ENCODE data around the gene DIO2. TPM values are rescaled to one million over a fixed set of nuclear protein-coding genes. Genes with fewer than 3 reads are reported as not detected.

Gene DIO2
- polyA plus RNA-seq, 1 donor (not counting 4 experiments of a cell fraction or from before 2014, with no cell fraction given), result 0.22 TPM

DNA sequence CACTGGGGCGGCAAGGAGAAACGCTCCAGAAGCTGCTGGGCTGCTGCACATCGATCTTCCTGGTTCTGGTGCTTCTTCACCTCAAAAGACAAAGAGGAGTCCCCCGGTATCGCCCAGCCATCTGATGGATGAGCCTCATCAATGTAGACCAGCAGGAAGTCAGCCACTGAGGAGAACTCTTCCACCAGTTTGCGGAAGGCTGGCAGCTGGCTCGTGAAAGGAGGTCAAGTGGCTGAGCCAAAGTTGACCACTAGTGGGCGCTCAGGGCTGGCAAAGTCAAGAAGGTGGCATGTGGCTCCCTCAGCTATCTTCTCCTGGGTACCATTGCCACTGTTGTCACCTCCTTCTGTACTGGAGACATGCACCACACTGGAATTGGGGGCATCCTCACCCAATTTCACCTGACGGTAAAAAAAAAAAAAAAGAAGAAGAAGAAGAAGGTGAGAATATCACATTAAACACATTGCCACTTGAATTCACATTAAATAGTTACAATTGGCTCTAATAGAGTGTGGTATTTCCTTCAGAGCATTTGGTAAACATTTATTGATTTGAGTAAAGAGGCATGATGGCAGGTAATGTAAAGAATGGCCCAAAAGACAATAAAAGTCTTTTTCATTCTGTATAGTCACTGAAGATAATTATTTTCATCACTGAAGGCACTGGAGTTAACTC, 8.3 kb downstream of the DIO2 start:
- Histone ChIP-seq H3K4me3 (ENCODE audit: control insufficient read depth in 2 of 3, extremely low read depth in 1 of 3, insufficient read depth in 2 of 3, low read depth in 1 of 3, low read length in 3 of 3) (no peak overlapping the region), H3K9me3 (ENCODE audit: control insufficient read depth, low read depth, low read length) (no peaks in the 10 kb centered on the region), H3K27me3 (ENCODE audit: control insufficient read depth, extremely low read depth, insufficient read depth, low read length) (no peaks in the 10 kb centered on the region), H2AFZ (ENCODE audit: control insufficient read depth, low read length) (no peak overlapping the region), H3K9ac (ENCODE audit: control insufficient read depth, extremely low read depth, insufficient read depth, low read length) (no peak overlapping the region), H3K4me1 (ENCODE audit: control insufficient read depth, extremely low read depth, insufficient read depth, low read length) (no peaks in the 10 kb centered on the region), H3K36me3 (ENCODE audit: control insufficient read depth in 2 of 2, extremely low read depth in 1 of 2, insufficient read depth in 2 of 2, low read length in 2 of 2) (no peaks in the 10 kb centered on the region), H3K27ac (ENCODE audit: control insufficient read depth, insufficient read depth, low read length) (no peak overlapping the region), H3K9me1 (ENCODE audit: control insufficient read depth, extremely low read depth, insufficient read depth, low read length) (no peaks in the 10 kb centered on the region), H4K20me1 (ENCODE audit: control insufficient read depth, extremely low read depth, insufficient read depth, low read length) (no peaks in the 10 kb centered on the region), H3K4me2 (ENCODE audit: control insufficient read depth, extremely low read depth, insufficient read depth, low read depth, low read length) (no peak overlapping the region), H3K79me2 (ENCODE audit: control insufficient read depth, insufficient read depth, low read length) (no peaks in the 10 kb centered on the region)
- TF ChIP-seq, protein P1, sequence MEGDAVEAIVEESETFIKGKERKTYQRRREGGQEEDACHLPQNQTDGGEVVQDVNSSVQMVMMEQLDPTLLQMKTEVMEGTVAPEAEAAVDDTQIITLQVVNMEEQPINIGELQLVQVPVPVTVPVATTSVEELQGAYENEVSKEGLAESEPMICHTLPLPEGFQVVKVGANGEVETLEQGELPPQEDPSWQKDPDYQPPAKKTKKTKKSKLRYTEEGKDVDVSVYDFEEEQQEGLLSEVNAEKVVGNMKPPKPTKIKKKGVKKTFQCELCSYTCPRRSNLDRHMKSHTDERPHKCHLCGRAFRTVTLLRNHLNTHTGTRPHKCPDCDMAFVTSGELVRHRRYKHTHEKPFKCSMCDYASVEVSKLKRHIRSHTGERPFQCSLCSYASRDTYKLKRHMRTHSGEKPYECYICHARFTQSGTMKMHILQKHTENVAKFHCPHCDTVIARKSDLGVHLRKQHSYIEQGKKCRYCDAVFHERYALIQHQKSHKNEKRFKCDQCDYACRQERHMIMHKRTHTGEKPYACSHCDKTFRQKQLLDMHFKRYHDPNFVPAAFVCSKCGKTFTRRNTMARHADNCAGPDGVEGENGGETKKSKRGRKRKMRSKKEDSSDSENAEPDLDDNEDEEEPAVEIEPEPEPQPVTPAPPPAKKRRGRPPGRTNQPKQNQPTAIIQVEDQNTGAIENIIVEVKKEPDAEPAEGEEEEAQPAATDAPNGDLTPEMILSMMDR (optimal IDR thresholded peaks at IDR 0.05 in 1 of 3, IDR thresholded peaks at IDR 0.05 in 1 of 3, conservative IDR thresholded peaks at IDR 0.05 in 1 of 3; ENCODE audit: extremely low read depth in 1 of 3, insufficient read depth in 2 of 3, low read length in 3 of 3), result peak; percentile 51 to 67 (median 52)
- no peak for TF ChIP-seq EZH2 (IDR thresholded peaks at IDR 0.05; ENCODE audit: low read length)
- DNase-seq (ENCODE audit: low read depth, low spot score) (no peak), FAIRE-seq (no peak)
- dilution Hi-C loops (cut with MboI; ENCODE audit: extremely low pct_ligation_motif_present, low sequenced_read_pairs), result no loop called here

DNA sequence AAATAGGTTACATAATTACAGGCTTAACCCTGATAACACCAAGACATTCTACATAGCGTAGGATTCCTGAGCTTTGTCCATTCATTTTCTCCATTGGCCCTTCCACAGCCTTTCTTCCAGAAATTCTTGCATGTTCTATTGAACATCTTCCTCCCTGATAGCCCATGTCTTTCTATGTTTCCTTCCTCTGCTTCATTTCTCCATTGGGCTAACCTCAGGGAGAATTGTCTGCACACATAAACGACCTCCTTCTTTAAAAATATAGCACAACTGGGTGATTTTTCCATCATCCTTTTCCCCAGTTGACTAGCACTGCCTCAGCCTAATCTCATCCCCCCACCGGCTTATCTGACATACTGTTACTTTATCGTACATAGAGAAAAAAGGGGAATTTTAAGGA, 11.2 kb downstream of the DIO2 start:
- no peak overlapping the region for H3K4me2 ChIP-seq (ENCODE audit: control insufficient read depth, extremely low read depth, insufficient read depth, low read depth, low read length)
- no peak overlapping the region for H2AFZ ChIP-seq (ENCODE audit: control insufficient read depth, low read length)
- H3K9ac ChIP-seq (ENCODE audit: control insufficient read depth, extremely low read depth, insufficient read depth, low read length), result no peak overlapping the region
- H3K9me3 ChIP-seq (ENCODE audit: control insufficient read depth, low read depth, low read length), result no peaks in the 10 kb centered on the region
- no peaks in the 10 kb centered on the region for H3K36me3 ChIP-seq (ENCODE audit: control insufficient read depth in 2 of 2, extremely low read depth in 1 of 2, insufficient read depth in 2 of 2, low read length in 2 of 2)
- H3K27ac ChIP-seq (ENCODE audit: control insufficient read depth, insufficient read depth, low read length), result no peak overlapping the region
- H3K4me1 ChIP-seq (ENCODE audit: control insufficient read depth, extremely low read depth, insufficient read depth, low read length), result no peaks in the 10 kb centered on the region
- H4K20me1 ChIP-seq (ENCODE audit: control insufficient read depth, extremely low read depth, insufficient read depth, low read length), result no peaks in the 10 kb centered on the region
- no peaks in the 10 kb centered on the region for H3K79me2 ChIP-seq (ENCODE audit: control insufficient read depth, insufficient read depth, low read length)
- dilution Hi-C loops (cut with MboI; ENCODE audit: extremely low pct_ligation_motif_present, low sequenced_read_pairs), result no loop called here
- TF ChIP-seq EZH2 (IDR thresholded peaks at IDR 0.05; ENCODE audit: low read length), result no peak
- TF ChIP-seq, protein P1 (optimal IDR thresholded peaks at IDR 0.05 in 1 of 3, IDR thresholded peaks at IDR 0.05 in 1 of 3, conservative IDR thresholded peaks at IDR 0.05 in 1 of 3; ENCODE audit: extremely low read depth in 1 of 3, insufficient read depth in 2 of 3, low read length in 3 of 3), result no peak
- no peak for DNase-seq (ENCODE audit: low read depth, low spot score)
- H3K9me1 ChIP-seq (ENCODE audit: control insufficient read depth, extremely low read depth, insufficient read depth, low read length), result no peaks in the 10 kb centered on the region
- no peak overlapping the region for H3K4me3 ChIP-seq (ENCODE audit: control insufficient read depth in 2 of 3, extremely low read depth in 1 of 3, insufficient read depth in 2 of 3, low read depth in 1 of 3, low read length in 3 of 3)
- no peaks in the 10 kb centered on the region for H3K27me3 ChIP-seq (ENCODE audit: control insufficient read depth, extremely low read depth, insufficient read depth, low read length)
- no peak for FAIRE-seq

Measured in keratinocyte (primary cell).